CD4-positive, alpha-beta T cell treated with Interleukin-4 for 1 hour (primary cell): Measurements from ENCODE around the gene WDFY2.
A peak's percentile ranks its signal among the peaks of the same experiment; 100 is the strongest.

Experiments used
- DNase-seq, 2 donors: peaks; one replicate each; pipeline ENCODE4 v3.0.0-alpha.2; 2020 to 2022

WDFY2 gene

DNA sequence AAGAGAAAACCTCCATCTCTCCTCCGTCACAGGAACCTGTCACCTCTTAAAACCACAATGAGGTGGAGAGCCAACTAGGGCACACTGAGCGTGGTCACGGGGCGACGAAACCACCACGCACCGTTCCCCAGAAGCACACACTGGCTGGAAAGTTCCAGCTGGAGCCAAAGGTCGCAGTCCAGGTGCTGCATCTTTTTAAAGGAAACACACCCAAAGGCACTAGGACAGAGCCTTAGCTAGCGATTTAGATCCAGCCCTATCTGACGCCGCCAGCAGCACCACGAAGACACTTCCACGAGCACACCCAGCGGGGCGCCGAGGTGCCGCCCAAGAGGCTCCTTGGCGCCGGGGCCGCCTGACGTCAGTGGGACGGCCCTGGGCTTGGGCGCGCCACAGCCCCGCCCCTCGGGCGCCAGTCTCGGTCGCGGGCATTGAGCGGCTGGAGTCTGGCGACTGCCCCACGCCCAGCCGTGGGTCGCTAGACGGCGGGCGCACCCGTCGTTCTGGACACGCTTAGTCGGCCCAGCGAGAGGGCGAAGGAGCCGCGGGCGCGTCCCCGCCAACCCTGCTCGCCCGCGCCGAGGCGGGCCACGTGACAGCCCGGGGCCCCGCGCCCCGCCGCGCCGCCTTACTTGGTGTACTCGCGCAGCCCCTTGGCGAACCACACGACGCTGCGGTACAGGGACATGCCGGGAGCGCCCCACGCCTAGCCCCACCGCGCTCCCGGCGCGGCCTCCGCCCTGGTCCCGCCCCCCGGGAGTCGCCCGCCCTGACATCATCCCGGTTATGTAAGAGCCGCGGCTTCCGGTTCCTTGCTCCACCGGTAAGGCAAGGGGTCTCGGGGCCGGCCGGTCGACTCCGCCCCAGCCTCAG is 219.4 kb downstream of the WDFY2 start, which contains the start of gene DHRS12:
TSS of gene DHRS12 (minus strand) at position 742 of the 873 bp plus-strand sequence. CDS start 4,504 bp downstream, outside the sequence.
- peak; percentile 92 to 94 for DNase-seq

DNA sequence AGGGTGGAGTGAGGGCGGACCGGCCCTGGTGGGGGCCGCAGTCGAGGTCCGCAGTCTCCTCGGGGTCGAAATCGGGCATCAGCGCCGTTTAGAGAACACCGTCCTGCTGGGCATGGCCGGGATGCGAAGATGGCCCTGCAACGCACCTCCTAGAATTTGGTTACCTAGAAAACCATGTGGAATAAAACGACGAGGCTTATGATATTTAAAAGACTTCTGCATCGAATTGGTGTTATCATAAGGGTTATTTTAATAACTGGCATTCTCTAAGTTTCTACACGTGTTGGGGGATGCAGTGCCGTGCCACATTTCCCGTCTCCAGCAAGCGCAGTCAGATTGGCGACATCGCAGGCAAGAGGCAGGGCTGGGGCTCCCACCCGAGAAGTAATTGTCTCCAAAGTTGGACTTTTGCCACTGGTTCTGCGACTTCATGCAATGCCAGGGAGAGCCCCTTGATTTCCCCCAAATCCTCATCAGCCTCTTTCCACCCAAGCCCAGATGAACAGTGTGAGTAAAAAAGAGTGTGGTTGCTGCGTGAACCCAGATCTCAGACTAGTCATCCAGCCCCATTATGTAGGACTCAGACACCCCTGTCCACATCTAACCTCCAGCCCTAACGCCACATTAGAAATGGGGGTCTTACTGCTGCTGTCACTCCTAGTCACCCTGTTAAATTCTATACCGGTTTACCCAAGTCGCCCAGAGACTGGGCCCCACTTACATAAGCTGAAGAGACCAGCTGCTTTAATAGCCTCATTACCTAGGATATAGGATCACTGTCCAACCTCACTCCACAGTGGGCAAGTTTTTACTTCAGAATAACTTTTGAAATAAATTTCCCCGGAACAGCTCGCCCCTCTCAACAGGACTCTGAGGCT is 220.3 kb downstream of the WDFY2 start:
- peak in 1 of 2 donors; percentile 46 for DNase-seq

DNA sequence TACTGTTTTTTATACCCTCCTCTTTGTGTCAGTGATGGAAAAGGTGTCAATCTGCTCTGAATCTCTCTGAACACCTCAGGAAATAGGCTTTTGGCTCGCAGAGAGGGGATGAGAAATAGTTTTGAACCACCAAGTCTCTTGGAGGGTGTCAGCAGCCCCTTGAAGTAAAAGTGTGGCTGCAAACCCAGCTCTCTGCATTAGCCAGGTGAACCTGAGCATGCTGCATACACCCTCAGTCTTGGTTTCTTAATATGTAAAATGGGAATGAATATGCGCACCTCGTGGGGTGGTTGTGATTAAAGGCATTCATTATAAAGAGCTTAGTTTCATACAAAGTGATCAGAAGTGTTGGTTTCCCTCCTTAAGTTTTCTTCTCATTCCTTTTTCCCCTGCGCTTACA is 221.1 kb downstream of the WDFY2 start:
- DNase-seq: no peak

DNA sequence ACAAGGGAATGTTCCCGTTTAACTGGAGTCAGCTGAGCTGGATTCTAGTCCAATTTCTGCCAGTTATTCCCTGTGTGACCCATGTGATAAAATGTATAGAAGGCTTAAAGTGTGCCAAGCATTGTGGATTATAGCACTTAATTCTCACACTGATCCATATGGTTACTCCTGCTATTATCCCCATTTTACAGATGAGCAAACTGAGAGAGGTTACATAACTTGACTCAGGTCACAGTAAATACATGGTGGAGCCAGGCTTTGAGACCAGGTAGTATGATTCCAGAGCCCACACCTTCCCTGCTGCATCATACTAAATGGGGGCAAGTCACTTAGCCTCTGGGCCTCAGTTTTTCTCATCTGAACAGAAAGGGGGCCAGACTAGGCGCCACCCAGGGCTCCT is 221.7 kb downstream of the WDFY2 start:
- DNase-seq: no peak

DNA sequence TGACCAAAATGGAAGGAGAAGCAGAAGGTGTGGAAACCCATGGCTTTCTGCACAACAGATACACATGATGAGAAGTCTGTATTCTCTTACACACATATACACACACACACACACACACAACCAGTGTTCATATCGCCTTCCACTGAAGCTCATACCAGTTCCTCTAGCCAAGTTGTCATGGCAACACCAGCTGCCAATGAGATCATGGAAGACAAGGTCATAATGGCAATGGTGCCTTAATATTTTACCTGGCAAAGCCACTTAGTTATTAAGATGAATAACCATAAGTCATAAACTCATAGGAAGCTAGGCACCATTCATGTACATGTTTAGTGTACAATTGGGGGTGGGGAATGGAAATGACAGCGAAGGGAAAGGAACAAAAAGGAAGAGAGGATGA is 222.3 kb downstream of the WDFY2 start:
- peak; percentile 67 to 70 for DNase-seq

DNA sequence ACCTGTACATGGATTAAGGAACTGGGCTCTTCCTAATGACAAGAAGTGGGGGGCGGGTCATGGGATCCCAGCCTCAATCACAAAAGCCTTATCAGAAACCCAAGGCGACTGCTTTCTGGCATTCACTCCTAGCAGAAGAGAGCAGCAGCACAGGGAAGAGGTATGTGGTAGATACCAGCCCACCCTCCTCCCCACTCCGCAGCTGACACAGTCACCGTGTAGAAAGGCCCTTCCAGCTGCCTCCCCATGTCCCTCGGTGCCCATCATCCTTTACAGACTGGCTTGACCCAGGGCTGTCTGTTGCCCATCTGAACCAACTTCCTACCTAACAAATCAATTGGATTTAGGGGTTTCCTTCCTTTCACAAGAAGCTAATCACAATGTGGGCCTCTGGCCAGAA is 222.8 kb downstream of the WDFY2 start:
- no peak for DNase-seq

DNA sequence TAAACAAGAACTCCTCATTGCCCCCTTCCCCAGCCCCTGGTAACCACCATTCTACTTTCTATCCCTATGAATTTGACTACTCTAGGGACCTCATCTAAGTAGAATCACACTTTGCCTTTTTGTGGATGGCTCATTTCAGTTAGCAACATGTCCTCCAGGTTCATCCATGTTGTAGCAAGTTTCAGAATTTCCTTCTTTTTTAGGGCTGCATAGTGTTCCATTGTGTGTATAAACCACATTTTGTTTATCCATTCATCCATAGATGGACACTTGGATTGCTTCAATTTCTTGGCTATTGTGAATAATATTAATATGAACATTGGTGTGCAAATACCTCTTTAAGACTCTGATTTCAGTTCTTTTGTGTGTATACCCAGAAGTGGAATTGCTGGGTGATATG is 224.5 kb downstream of the WDFY2 start:
- DNase-seq: no peak

DNA sequence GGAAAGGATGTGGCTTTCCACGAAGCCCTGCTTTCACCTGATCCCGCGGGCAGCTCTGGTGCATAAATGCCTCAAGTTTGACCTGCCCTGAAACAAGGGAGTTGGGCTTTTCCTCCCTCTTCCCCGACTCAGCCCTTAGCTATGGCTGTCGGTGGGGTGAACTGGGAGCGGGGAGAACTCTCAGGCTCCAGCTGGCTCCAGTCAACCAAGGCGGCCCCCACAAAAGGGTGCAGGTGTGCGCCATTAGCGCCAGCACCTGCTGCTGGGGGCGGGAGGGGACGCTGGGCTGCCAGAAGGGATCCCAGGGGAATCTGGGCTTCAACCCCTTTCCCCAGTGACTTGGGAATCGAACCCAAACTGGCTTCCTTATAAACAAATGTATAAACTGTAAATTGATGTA is 226.8 kb downstream of the WDFY2 start:
- DNase-seq: no peak

DNA sequence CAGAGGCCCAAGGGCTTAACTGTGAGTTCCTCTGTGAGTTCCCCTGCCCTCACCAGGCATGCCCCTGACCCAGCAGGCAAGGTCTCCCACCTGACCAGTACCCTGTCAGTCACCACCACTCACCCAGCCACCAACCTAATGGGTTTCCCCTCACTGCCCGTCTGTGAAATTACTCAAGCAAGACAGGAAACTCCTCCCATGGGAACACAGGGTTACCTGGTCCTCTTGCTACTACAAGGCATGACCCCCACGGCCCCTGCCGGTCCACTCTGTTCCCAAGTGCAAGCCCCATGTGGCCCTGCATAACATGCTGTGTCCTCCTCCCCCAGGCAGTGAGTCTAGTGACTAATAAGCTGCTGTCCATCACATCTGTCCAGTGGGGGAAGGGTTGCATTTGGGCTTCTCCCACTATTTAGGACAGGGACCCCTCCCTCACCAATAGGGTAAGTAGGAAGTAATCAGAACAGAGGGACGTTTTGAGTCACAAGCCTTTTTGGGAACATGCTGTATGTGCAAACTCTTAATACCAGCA is 227.7 kb downstream of the WDFY2 start:
- DNase-seq: no peak

DNA sequence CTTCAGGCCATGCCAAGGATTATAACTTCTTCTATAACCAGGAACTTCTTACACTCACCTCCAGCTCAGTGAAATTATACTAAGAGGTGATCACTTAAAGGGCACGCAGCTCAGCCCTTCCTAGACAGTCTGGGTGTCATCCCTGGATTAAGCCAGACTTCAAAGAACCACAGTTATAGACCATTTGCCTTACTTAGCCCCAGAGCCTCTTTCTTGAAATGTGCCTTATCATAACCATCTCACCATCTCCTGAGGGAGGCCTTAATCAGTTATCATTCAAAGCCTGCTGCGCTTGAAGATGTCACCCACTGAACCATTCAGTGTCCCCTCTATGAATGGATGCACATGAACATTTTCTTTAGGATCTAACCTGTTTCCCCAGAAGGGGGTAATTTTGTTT is 229.8 kb downstream of the WDFY2 start:
- no peak for DNase-seq

DNA sequence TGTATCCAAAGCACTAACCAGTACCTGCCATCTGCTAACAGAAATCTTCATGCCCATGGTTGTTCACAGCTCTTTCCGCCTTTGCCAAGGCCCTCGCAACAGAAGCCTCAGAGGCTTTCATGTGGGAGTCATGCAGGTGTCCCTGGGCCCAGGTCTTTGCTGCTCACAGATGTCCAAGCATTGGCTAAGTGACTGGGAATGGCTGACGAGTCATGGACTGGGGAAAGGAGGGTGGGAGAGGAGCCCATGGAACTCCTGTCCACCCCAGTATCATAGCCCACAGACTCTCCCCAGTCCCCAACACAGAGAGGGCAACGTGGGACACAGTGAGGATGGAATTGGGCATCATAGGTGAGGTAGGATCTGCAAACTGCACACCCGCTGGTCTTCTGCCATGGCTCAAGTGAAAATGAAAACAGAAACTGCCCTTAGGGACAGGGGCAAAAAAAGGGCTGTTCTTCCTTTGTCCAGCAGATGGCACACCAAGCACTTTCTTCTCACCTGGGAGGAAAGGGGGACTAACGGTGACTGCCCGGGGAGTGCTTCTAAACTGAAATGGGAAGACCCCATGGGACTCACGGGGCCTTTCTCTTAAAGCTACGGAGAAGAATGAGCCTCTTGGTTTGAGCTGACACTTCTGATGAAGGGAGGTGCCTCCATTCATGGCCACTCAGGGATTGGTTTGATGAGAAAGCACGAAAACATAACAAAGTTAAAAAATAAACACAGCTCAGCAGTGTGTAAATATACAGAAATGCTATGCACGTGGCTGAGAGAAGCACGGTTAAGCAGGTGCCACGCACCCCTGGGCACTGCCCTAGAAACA is 230.8 kb downstream of the WDFY2 start:
- peak; percentile 83 to 86 for DNase-seq

DNA sequence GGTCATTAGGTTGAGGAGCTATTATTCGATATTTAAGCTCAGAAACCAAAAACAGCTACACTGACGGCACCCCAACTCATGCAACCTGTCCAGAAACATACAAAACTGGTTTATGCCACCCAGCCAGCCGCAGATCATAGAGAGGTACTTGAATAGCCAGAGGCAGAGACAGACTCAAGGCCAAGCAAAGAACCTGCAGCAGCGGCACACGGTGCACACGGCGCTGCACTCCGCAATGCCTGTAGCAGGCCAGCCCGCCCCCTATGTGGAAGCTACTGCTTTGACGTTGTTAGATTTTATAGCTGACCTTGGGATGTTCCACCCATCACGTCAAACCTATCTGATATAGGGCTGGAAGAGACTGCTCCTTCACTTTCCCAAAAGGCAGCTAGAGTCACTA is 231.6 kb downstream of the WDFY2 start:
- no peak for DNase-seq

DNA sequence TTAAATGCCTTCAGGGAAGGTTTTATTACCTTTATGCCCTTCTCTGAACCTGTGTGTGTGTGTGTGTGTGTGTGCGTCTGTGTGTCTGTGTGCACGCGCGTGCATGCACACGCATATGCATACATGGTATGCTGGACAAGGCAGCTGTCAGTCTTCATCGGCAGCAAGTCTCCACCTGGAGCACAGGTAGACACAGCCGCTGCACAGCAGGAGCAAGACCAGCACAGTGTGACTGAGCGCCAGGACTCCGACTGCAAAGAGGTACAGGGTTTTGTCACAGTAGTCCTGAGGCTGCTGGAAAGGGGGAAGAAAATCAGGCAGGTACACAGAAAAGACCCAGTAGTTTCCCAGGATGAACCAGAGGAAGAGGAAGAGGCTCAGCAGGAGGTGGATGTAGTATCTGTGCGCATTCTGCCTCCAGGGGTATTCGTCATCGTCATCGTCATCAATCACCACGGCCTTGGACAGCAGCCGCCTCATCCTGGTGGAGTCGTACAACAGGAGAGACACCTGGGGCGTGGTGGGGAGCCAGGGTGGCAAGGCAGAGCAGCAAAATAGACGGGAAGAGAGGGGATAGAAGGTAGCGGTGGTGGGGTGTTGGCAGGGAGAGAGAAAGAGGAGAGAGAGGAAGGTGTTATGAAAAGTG is 232.5 kb downstream of the WDFY2 start:
- no peak for DNase-seq
